Endodermal cell (in vitro differentiated cells): ENCODE results near the gene ATXN1. TPM values are rescaled to one million over a fixed set of nuclear protein-coding genes. Genes with fewer than 3 reads are reported as not detected.

ENCODE experiments used
- DNase-seq: peaks from one replicate; pipeline ENCODE4 v3.0.0-alpha.2; 2017
- H3K27ac ChIP-seq: 2 replicates; pipeline ENCODE4 v1.5.1; 2013; ENCODE audit warnings: mild to moderate bottlenecking, low read depth, low read length, moderate library complexity
- H3K27me3 ChIP-seq: 2 replicates; pipeline ENCODE4 v1.6.1; 2013; ENCODE audit warnings: mild to moderate bottlenecking, low read length, moderate library complexity; ENCODE audit not compliant: insufficient read depth, control insufficient read depth, poor library complexity, severe bottlenecking
- H3K36me3 ChIP-seq: 2 replicates; pipeline ENCODE4 v1.7.0; 2013; ENCODE audit warnings: mild to moderate bottlenecking, low read length, moderate library complexity; ENCODE audit not compliant: control insufficient read depth, insufficient read depth
- H3K4me1 ChIP-seq: one replicate; pipeline ENCODE4 v1.7.0; 2013; ENCODE audit warnings: low read length; ENCODE audit not compliant: control insufficient read depth, insufficient read depth
- H3K4me3 ChIP-seq: 2 replicates; pipeline ENCODE4 v1.5.1; 2013; ENCODE audit warnings: mild to moderate bottlenecking, low read length, moderate library complexity
- H3K9ac ChIP-seq: 2 replicates; pipeline ENCODE4 v1.6.1; 2013; ENCODE audit warnings: mild to moderate bottlenecking, low read length, moderate library complexity; ENCODE audit not compliant: poor library complexity, severe bottlenecking; ENCODE audit errors: extremely low read depth
- H3K9me3 ChIP-seq: 2 replicates; pipeline ENCODE4 v1.6.1; 2013; ENCODE audit warnings: mild to moderate bottlenecking, low read length, moderate library complexity; ENCODE audit not compliant: control insufficient read depth
- H3K27ac Mint-ChIP-seq: 2 replicates; pipeline ENCODE4 v1.8.0; 2020; ENCODE audit warnings: mixed read lengths
- H3K27me3 Mint-ChIP-seq: 2 replicates; pipeline ENCODE4 v1.8.0; 2021; ENCODE audit warnings: mild to moderate bottlenecking, mixed read lengths; ENCODE audit not compliant: insufficient read depth
- H3K36me3 Mint-ChIP-seq: 2 replicates; pipeline ENCODE4 v1.8.0; 2020; ENCODE audit warnings: low read depth, mixed read lengths
- H3K4me1 Mint-ChIP-seq: 2 replicates; pipeline ENCODE4 v1.8.0; 2020; ENCODE audit warnings: mixed read lengths
- H3K4me3 Mint-ChIP-seq: 2 replicates; pipeline ENCODE4 v1.8.0; 2020; ENCODE audit warnings: mild to moderate bottlenecking, moderate library complexity, mixed read lengths
- H3K9me3 Mint-ChIP-seq: 2 replicates; pipeline ENCODE4 v1.8.0; 2020; ENCODE audit warnings: mild to moderate bottlenecking, mixed read lengths
- WGBS, 2 experiments: methylation state at CpG; one replicate each; pipeline versions ENCODE4 v1.1.5 to v1.1.7; 2013; ENCODE audit warnings: missing lambda C conversion rate in 2 of 2, mixed read lengths in 1 of 2; ENCODE audit not compliant: insufficient coverage in 1 of 2, insufficient read length in 1 of 2; 5-methylcytosine and 5-hydroxymethylcytosine counted together
- total RNA-seq, 2 donors: library from RNA; stranded (reverse); fragmentation: NEBNext Ultra II Directional in 1 of 2; extraction: Animal tissue kit (Norgen Biotek cat#: 25700) in 1 of 2; gene quantifications; 2 replicates in 1 of 2; 3 replicates in 1 of 2; pipeline ENCODE4 v1.2.1, GENCODE V29; 2021
- TF ChIP-seq, protein P1 (sequence below): fragments of 200-600 bp; sonication (generic); conservative IDR thresholded peaks from 2 replicates; pipeline ENCODE4 v1.5.0; 2021; ENCODE audit warnings: antibody characterized with exemption, mild to moderate bottlenecking

ATXN1 gene
- total RNA-seq, 2 donors from 2014 or later, result 10.4 to 15.9 TPM

DNA sequence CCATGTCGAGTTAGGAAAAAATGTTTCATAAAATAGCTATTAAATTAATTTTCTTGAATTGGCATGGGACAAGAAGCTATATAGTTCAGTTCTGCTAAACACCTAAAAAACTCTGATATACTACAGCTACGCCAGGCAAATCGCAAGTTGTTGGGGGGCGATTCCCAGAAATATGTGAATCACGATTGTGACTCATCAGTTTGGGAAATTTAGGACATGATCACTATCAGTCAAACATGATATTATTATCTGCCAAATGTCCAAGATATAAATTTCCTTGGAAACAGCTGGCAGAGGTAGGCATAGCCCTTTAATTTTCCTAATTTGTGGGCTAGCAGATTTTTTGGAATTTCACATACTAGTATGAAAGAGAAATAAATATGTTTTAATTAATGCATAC lies 123.6 kb downstream of the ATXN1 start:
- 74 to 75% methylated on average over 4 of the region's 5 CpGs for WGBS, 2 experiments
- DNase-seq, result no peak
- peaks cover 18% of the 10 kb centered on the region for H3K36me3 Mint-ChIP-seq
- H3K27ac ChIP-seq, result no peak overlapping the region
- no peak overlapping the region for H3K4me3 Mint-ChIP-seq
- H3K27ac Mint-ChIP-seq, result no peak overlapping the region
- no peaks in the 10 kb centered on the region for H3K9me3 Mint-ChIP-seq
- no peak overlapping the region for H3K4me3 ChIP-seq
- H3K9me3 ChIP-seq, result no peaks in the 10 kb centered on the region
- H3K36me3 ChIP-seq, result no peaks in the 10 kb centered on the region
- H3K27me3 Mint-ChIP-seq, result no peaks in the 10 kb centered on the region
- H3K9ac ChIP-seq, result no peak overlapping the region
- H3K4me1 Mint-ChIP-seq, result peaks cover 5% of the 10 kb centered on the region
- H3K27me3 ChIP-seq, result no peaks in the 10 kb centered on the region
- no peaks in the 10 kb centered on the region for H3K4me1 ChIP-seq
- TF ChIP-seq, protein P1, sequence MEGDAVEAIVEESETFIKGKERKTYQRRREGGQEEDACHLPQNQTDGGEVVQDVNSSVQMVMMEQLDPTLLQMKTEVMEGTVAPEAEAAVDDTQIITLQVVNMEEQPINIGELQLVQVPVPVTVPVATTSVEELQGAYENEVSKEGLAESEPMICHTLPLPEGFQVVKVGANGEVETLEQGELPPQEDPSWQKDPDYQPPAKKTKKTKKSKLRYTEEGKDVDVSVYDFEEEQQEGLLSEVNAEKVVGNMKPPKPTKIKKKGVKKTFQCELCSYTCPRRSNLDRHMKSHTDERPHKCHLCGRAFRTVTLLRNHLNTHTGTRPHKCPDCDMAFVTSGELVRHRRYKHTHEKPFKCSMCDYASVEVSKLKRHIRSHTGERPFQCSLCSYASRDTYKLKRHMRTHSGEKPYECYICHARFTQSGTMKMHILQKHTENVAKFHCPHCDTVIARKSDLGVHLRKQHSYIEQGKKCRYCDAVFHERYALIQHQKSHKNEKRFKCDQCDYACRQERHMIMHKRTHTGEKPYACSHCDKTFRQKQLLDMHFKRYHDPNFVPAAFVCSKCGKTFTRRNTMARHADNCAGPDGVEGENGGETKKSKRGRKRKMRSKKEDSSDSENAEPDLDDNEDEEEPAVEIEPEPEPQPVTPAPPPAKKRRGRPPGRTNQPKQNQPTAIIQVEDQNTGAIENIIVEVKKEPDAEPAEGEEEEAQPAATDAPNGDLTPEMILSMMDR, result no peak

DNA sequence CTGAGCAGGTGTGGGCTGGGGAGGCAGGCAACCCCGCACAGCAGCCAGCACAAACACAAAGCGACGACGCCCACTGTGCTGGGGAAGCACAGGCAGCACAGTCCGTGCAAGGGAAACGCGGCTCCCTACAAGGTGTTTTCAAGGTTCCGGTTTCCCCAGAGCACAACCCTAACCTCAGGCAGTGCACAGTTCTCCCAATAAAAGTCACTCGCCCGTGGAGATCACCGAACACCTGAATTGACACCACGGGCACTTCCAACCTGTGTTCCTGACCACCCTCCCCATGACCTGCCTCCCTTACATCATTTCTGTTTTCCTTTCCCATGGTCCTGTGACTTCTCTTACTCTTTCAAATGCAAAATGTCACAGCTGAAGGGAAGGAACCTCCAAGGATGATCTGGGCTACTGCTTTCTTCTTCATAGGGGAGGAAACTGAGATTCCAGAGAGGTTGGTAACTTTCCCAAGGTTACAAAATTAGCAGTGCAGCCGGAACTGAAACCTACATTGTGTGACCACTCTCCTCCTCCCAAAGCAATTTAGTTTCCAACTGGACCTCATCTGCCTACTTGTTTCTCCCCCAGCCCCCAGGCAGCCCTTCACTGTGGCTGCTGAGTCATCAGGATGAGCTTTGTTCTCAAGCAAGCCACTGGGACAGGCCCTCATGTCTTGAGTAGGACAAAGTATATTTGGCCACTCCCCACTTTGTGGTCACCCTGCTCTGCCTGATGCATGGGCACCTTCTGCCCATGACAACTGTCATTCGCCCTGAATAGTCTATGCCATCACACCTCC lies 125.3 kb downstream of the ATXN1 start:
- Mint-ChIP-seq H3K9me3 (no peaks in the 10 kb centered on the region), H3K27me3 (no peaks in the 10 kb centered on the region), H3K36me3 (peaks cover 8% of the 10 kb centered on the region), H3K4me3 (no peak overlapping the region), H3K4me1 (peaks cover 5% of the 10 kb centered on the region), H3K27ac (peak overlapping the region; percentile 82)
- H3K27ac ChIP-seq, result no peak overlapping the region
- TF ChIP-seq, protein P1, result no peak
- H3K4me3 ChIP-seq, result no peak overlapping the region
- H3K36me3 ChIP-seq, result no peaks in the 10 kb centered on the region
- no peaks in the 10 kb centered on the region for H3K4me1 ChIP-seq
- 48 to 68% methylated on average over 13 to 14 of the region's 14 CpGs for WGBS, 2 experiments
- DNase-seq, result peak; percentile 63
- H3K27me3 ChIP-seq, result no peaks in the 10 kb centered on the region
- no peak overlapping the region for H3K9ac ChIP-seq
- no peaks in the 10 kb centered on the region for H3K9me3 ChIP-seq

DNA sequence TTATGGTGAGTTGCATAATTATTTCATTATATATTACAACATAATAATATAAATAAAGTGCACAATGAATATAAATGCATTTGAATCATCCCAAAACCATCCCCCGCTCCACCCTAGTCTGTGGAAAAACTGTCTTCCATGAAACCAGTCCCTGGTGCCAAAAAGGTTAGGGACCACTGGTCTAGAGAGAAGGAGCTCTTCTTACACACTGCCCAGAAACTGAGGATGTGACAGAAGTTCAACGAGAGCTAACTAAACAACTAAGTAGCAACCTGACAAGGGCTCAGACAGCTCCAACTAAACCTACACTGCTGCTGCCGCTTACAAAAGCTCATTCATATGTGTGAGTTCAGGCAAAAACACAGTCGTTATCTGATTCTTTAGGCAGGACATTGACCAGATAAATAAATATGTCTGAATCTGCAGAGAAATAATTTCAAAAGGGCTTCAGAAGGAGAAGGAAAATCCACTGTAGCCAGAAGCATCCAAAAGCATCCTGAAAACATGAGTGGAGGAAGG lies 125.9 kb downstream of the ATXN1 start:
- DNase-seq, result no peak
- TF ChIP-seq, protein P1, result no peak
- H3K4me1 ChIP-seq, result no peaks in the 10 kb centered on the region
- H3K27me3 ChIP-seq, result no peaks in the 10 kb centered on the region
- H3K9ac ChIP-seq, result no peak overlapping the region
- H3K4me3 ChIP-seq, result no peak overlapping the region
- no peaks in the 10 kb centered on the region for H3K27me3 Mint-ChIP-seq
- no peaks in the 10 kb centered on the region for H3K9me3 ChIP-seq
- H3K4me3 Mint-ChIP-seq, result no peak overlapping the region
- no peaks in the 10 kb centered on the region for H3K36me3 ChIP-seq
- no peak overlapping the region for H3K27ac ChIP-seq
- H3K4me1 Mint-ChIP-seq, result peaks cover 5% of the 10 kb centered on the region
- no peak overlapping the region for H3K27ac Mint-ChIP-seq
- WGBS, 2 experiments, result 90 to 94% methylated on average over 2 to 4 of the region's 4 CpGs
- no peaks in the 10 kb centered on the region for H3K9me3 Mint-ChIP-seq
- peaks cover 8% of the 10 kb centered on the region for H3K36me3 Mint-ChIP-seq
